Kidney (tissue), 14 donors: Measurements from ENCODE around the gene PLEKHG1. TPM values are rescaled to one million over a fixed set of nuclear protein-coding genes. Genes with fewer than 3 reads are reported as not detected.

Experiments
- DNase-seq, 5 donors: peaks; one replicate each; pipeline ENCODE4 v3.0.0-alpha.2; 2013 to 2020
- FAIRE-seq: peaks from 2 replicates; lab custom pipeline; 2012; peaks lifted over from hg19 to GRCh38; lab: Jason Lieb, UNC
- H3K27ac ChIP-seq, 2 donors: one replicate each; pipeline ENCODE4 v1.7.0; 2013; ENCODE audit warnings: low read depth in 2 of 2, low read length in 2 of 2, inconsistent platforms in 1 of 2
- H3K27me3 ChIP-seq: one replicate; pipeline ENCODE4 v1.7.1; 2013; ENCODE audit warnings: low read length, inconsistent platforms; ENCODE audit not compliant: control insufficient read depth, insufficient read depth
- H3K36me3 ChIP-seq, 3 donors: one replicate each; pipeline versions ENCODE4 v1.7.0 to v1.7.1; 2013; ENCODE audit warnings: low read length in 3 of 3, control low read depth in 1 of 3, inconsistent platforms in 1 of 3; ENCODE audit not compliant: insufficient read depth in 3 of 3, control insufficient read depth in 2 of 3
- H3K4me1 ChIP-seq, 3 donors: one replicate each; pipeline versions ENCODE4 v1.7.0 to v1.7.1; 2013; ENCODE audit warnings: low read length in 3 of 3, inconsistent platforms in 1 of 3, low read depth in 1 of 3; ENCODE audit not compliant: control insufficient read depth in 2 of 3, insufficient read depth in 2 of 3
- H3K4me3 ChIP-seq, 3 donors: one replicate each; pipeline versions ENCODE4 v1.7.0 to v1.8.1; 2013; ENCODE audit warnings: low read length in 3 of 3, control low read depth in 1 of 3, inconsistent platforms in 1 of 3
- H3K9ac ChIP-seq, 3 donors: one replicate each; pipeline versions ENCODE4 v1.7.0 to v1.7.1; 2013; ENCODE audit warnings: low read length in 3 of 3, control low read depth in 1 of 3, inconsistent platforms in 1 of 3
- H3K9me3 ChIP-seq, 3 donors: one replicate each; pipeline versions ENCODE4 v1.7.0 to v1.7.1; 2013; ENCODE audit warnings: low read length in 3 of 3, control low read depth in 1 of 3, inconsistent platforms in 1 of 3; ENCODE audit not compliant: control insufficient read depth in 2 of 3, insufficient read depth in 1 of 3
- intact Hi-C: fragments of 100-400 bp; cut with DNase I; formaldehyde crosslinking; loops from one replicate; pipeline ENCODE4 v1.11.1; 2022
- polyA plus RNA-seq: library from polyadenylated mRNA; stranded (reverse); fragments of 350-450 nt; fragmentation: Illumina TruSeq; extraction: RNeasy Lipid Tissue Mini Kit (QIAGEN cat#74804); gene quantifications from one replicate; pipeline ENCODE4 v1.2.3, GENCODE V29; 2014; ENCODE audit warnings: low read depth, low replicate concordance; ENCODE audit not compliant: insufficient read depth
- total RNA-seq: library from RNA; stranded (reverse); fragmentation: NEBNext Ultra II Directional; extraction: Animal tissue kit (Norgen Biotek cat#: 25700); gene quantifications from one replicate; pipeline ENCODE4 v1.2.1, GENCODE V29; 2021
- TF ChIP-seq, protein P1 (sequence below): IDR thresholded peaks from 3 replicates; pipeline ENCODE4 v1.5.1; 2012; ENCODE audit warnings: mild to moderate bottlenecking, moderate library complexity, borderline replicate concordance; ENCODE audit not compliant: insufficient read depth; ENCODE audit errors: extremely low read depth
- donor health status: control.
- donor health status: control.
- donor health status: control.
- donor health status: control.
- donor health status: control.
- donor health status: DM: yes; HTN: yes; CAD: no.
- donor health status: Normal renal cell carcinoma (clear cell type).

PLEKHG1 gene
- total and polyA plus RNA-seq, 2 donors from 2014 or later, result 2.8 to 58.7 TPM

DNA sequence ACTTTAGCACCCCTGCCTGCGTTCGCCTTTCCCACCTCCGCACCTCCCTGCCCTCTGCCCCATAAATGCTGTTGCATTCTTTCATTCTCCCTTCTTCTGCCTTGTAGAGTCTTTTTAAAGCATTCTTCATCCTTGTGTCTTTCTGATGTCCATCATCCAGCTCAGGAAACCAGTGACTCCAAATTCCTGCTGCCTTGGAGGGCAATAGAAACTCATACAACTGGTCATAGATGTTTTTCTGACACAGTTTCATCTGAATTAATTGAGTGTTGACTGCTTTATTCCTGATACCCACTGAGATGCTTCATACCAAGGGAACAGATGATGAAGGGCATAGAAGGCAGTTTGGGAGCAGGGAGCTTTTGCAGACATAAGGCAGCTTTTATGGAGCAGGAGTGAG is 19.6 kb downstream of the PLEKHG1 start:
- H3K9me3 ChIP-seq, result no peaks in the 10 kb centered on the region
- no peak for FAIRE-seq
- no peaks in the 10 kb centered on the region for H3K36me3 ChIP-seq
- H3K4me1 ChIP-seq, result peaks cover 2 to 4% (median 4%) of the 10 kb centered on the region in 3 donors
- intact Hi-C loops, result no loop called here
- no peak overlapping the region for H3K27ac ChIP-seq
- DNase-seq, result no peak
- H3K27me3 ChIP-seq, result no peaks in the 10 kb centered on the region
- TF ChIP-seq, protein P1, sequence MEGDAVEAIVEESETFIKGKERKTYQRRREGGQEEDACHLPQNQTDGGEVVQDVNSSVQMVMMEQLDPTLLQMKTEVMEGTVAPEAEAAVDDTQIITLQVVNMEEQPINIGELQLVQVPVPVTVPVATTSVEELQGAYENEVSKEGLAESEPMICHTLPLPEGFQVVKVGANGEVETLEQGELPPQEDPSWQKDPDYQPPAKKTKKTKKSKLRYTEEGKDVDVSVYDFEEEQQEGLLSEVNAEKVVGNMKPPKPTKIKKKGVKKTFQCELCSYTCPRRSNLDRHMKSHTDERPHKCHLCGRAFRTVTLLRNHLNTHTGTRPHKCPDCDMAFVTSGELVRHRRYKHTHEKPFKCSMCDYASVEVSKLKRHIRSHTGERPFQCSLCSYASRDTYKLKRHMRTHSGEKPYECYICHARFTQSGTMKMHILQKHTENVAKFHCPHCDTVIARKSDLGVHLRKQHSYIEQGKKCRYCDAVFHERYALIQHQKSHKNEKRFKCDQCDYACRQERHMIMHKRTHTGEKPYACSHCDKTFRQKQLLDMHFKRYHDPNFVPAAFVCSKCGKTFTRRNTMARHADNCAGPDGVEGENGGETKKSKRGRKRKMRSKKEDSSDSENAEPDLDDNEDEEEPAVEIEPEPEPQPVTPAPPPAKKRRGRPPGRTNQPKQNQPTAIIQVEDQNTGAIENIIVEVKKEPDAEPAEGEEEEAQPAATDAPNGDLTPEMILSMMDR, result no peak
- no peak overlapping the region for H3K4me3 ChIP-seq
- H3K9ac ChIP-seq, result no peak overlapping the region

DNA sequence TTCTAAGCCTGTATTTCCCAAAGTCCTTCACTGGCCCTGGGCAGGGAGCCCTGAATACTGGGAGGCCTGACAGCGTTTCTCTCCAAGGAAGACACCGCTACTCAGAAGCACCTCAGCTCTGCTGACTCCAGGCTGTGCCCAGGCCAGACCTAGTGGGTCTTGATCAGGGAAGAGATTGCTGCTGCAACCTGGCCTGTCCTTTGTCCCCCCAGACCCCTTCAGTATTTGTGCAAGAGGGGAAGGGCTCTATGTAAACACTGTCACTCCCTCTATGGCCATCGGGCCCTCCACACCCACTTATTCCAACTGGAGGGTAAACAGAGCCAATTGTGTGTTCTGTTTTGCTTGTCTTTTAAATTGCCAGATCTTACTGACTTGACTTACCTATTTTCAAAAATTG is 20.6 kb downstream of the PLEKHG1 start:
- DNase-seq (no peak), FAIRE-seq (no peak)
- intact Hi-C loops, result no loop called here
- Histone ChIP-seq H3K4me1 (peaks cover 2 to 4% (median 4%) of the 10 kb centered on the region in 3 donors), H3K27ac (no peak overlapping the region), H3K9ac (no peak overlapping the region), H3K27me3 (no peaks in the 10 kb centered on the region), H3K4me3 (no peak overlapping the region), H3K36me3 (no peaks in the 10 kb centered on the region), H3K9me3 (no peaks in the 10 kb centered on the region)
- TF ChIP-seq, protein P1, result no peak

DNA sequence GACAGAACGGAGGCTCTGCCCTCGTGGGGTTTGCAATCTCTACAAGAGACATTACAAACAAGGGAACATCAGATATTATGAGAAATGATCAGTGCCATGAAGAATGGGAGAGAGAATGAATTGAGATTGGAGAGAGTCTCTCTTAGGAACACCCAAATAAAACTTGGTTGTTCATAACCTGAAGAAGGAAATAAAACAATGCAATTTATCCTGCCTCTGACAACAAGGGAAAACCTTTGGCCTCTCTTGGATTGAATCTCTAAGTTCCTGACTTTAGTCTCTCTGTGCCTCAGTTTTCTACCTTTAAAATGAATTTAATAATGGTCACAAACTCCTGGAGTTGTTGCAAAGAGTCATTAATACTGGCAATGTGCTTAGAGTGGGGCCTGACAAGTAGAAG is 21.1 kb downstream of the PLEKHG1 start:
- peaks cover 2 to 4% (median 4%) of the 10 kb centered on the region in 3 donors for H3K4me1 ChIP-seq
- no peak for DNase-seq
- no peak overlapping the region for H3K27ac ChIP-seq
- no peak overlapping the region for H3K4me3 ChIP-seq
- H3K9ac ChIP-seq, result no peak overlapping the region
- no peak for FAIRE-seq
- H3K36me3 ChIP-seq, result no peaks in the 10 kb centered on the region
- no peaks in the 10 kb centered on the region for H3K27me3 ChIP-seq
- intact Hi-C loops, result no loop called here
- H3K9me3 ChIP-seq, result no peaks in the 10 kb centered on the region
- TF ChIP-seq, protein P1, result no peak

DNA sequence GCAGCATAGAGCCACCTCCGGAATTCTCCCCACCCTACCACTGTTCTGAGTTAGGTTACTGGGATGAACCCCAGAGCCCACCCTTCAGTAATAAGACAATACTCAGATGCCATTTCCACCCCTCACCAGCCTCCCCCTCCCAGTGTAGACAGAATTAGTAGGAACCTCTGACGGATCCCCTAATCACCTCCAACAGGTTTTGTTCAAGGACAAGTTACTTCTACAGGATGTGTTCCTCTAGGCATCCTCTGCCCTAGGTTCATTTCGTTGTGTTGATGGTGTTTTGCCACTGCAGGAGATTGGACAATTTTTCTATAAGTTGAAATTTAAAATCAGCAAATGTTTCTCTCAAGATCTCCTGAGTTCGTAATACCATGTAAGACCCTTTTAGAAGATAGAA is 22.8 kb downstream of the PLEKHG1 start:
- FAIRE-seq (no peak), DNase-seq (no peak)
- no peaks in the 10 kb centered on the region for H3K27me3 ChIP-seq
- no peaks in the 10 kb centered on the region for H3K36me3 ChIP-seq
- no peak overlapping the region for H3K27ac ChIP-seq
- no peak overlapping the region for H3K4me3 ChIP-seq
- H3K9me3 ChIP-seq, result no peaks in the 10 kb centered on the region
- H3K4me1 ChIP-seq, result peaks cover 3 to 13% (median 7%) of the 10 kb centered on the region in 3 donors
- intact Hi-C loops, result no loop called here
- TF ChIP-seq, protein P1, result no peak
- no peak overlapping the region for H3K9ac ChIP-seq
